HCT116 (cell line): ENCODE results near the gene MAP3K20. TPM values are rescaled to one million over a fixed set of nuclear protein-coding genes. Genes with fewer than 3 reads are reported as not detected.
A peak's percentile ranks its signal among the peaks of the same experiment; 100 is the strongest.

Experiments
- ATAC-seq: fragments of 200-7000 bp; cut with Tn5 transposase; 2 replicates; pipeline ENCODE4 v1.9.1; 2020; ENCODE audit warnings: mild to moderate bottlenecking, moderate library complexity
- BruUV-seq: library from RNA; stranded (reverse); fragments of 400-500 nt; replicated peaks from 2 replicates; lab custom pipeline; 2021; lab: Mats Ljungman, UMichigan
- CTCF ChIA-PET: fragments of 300-600 bp; sonication (Branson Sonifier 250); formaldehyde crosslinking; loops from one replicate; lab custom pipeline; 2021; ENCODE audit warnings: antibody characterized with exemption; lab: Charles Lee
- POLR2A ChIA-PET: fragments of 300-600, 350-600 bp; sonication (Branson Sonifier 250); formaldehyde crosslinking; loops from one replicate; lab custom pipeline; 2021; ENCODE audit warnings: antibody characterized with exemption; lab: Charles Lee
- RAD21 ChIA-PET, 2 experiments: fragments of 300-600 bp; sonication (Branson Sonifier 250); formaldehyde crosslinking; loops; one replicate each; lab custom pipeline; 2023; ENCODE audit warnings: low total read pairs in 2 of 2; ENCODE audit not compliant: uncharacterized antibody in 2 of 2, unreplicated experiment in 2 of 2, low non-redundant PET in 1 of 2; lab: Charles Lee
- DNase-seq: peaks from one replicate; pipeline ENCODE4 v3.0.0-alpha.2; 2010; ENCODE audit warnings: low read depth, low spot score
- H2AFZ ChIP-seq: fragments of 200-600 bp; shearing (Covaris generic), sonication (generic); 2 replicates; pipeline ENCODE4 v1.6.1; 2017; ENCODE audit warnings: low read depth, mixed run types, mixed read lengths, antibody characterized with exemption, low read length; ENCODE audit not compliant: poor library complexity, severe bottlenecking
- H3K27ac ChIP-seq: 2 replicates; pipeline ENCODE4 v1.5.1; 2012; ENCODE audit warnings: low read depth, low read length
- H3K27me3 ChIP-seq: fragments of 200-600 bp; sonication (generic); 2 replicates; pipeline ENCODE4 v1.6.1; 2016; ENCODE audit warnings: mixed run types, low read length, mixed read lengths; ENCODE audit not compliant: insufficient read depth
- H3K36me3 ChIP-seq, 2 experiments: fragments of 200-500 bp in 1 of 2; fragments of 200-600 bp in 1 of 2; sonication (Bioruptor generic) in 1 of 2; sonication (generic) in 1 of 2; 2 replicates each; pipeline versions ENCODE4 v1.5.1 to v1.6.1; 2014 to 2016; ENCODE audit warnings: low read length in 2 of 2, inconsistent platforms in 1 of 2, mixed read lengths in 1 of 2, mixed run types in 1 of 2; ENCODE audit not compliant: insufficient read depth in 2 of 2, control insufficient read depth in 1 of 2
- H3K4me1 ChIP-seq, 2 experiments: fragments of 200-600 bp in 1 of 2; sonication (generic) in 1 of 2; 2 replicates each; pipeline versions ENCODE4 v1.5.1 to v1.6.1; 2012 to 2017; ENCODE audit warnings: low read length in 2 of 2, inconsistent platforms in 1 of 2, mild to moderate bottlenecking in 1 of 2, mixed read lengths in 1 of 2, mixed run types in 1 of 2, moderate library complexity in 1 of 2; ENCODE audit not compliant: insufficient read depth in 2 of 2, control insufficient read depth in 1 of 2
- H3K4me2 ChIP-seq: fragments of 200-600 bp; sonication (generic); 2 replicates; pipeline ENCODE4 v1.6.1; 2017; ENCODE audit warnings: mixed run types, low read length, mixed read lengths
- H3K4me3 ChIP-seq, 2 experiments: fragments of 200-600 bp in 1 of 2; sonication (generic) in 1 of 2; replicated peaks in 1 of 2; 2 replicates each; pipeline ENCODE4 v1.5.1; 2011 to 2016; ENCODE audit warnings: low read length in 2 of 2, control low read depth in 1 of 2, low read depth in 1 of 2, mild to moderate bottlenecking in 1 of 2, mixed read lengths in 1 of 2, mixed run types in 1 of 2
- H3K79me2 ChIP-seq: fragments of 200-600 bp; sonication (generic); 2 replicates; pipeline ENCODE4 v1.6.1; 2017; ENCODE audit warnings: mild to moderate bottlenecking, mixed run types, low read length, moderate library complexity, mixed read lengths; ENCODE audit not compliant: insufficient read depth
- H3K9ac ChIP-seq: fragments of 200-600 bp; sonication (generic); 2 replicates; pipeline ENCODE4 v1.6.1; 2016; ENCODE audit warnings: low read length, mixed read lengths
- H3K9me2 ChIP-seq: fragments of 200-600 bp; sonication (generic), shearing (Covaris generic); 2 replicates; pipeline ENCODE4 v1.6.1; 2017; ENCODE audit warnings: mixed run types, mild to moderate bottlenecking, moderate library complexity; ENCODE audit not compliant: insufficient read depth
- H3K9me3 ChIP-seq, 2 experiments: fragments of 200-500 bp in 1 of 2; fragments of 200-600 bp in 1 of 2; sonication (Bioruptor generic) in 1 of 2; sonication (generic) in 1 of 2; 2 replicates each; pipeline ENCODE4 v1.6.1; 2014 to 2017; ENCODE audit warnings: low read length in 2 of 2, mixed read lengths in 2 of 2, inconsistent platforms in 1 of 2, low read depth in 1 of 2, mild to moderate bottlenecking in 1 of 2, mixed run types in 1 of 2, moderate library complexity in 1 of 2; ENCODE audit not compliant: control insufficient read depth in 1 of 2, insufficient read depth in 1 of 2
- H4K20me1 ChIP-seq: fragments of 200-600 bp; sonication (generic), shearing (Covaris generic); 2 replicates; pipeline ENCODE4 v1.6.1; 2017; ENCODE audit warnings: mixed run types, mild to moderate bottlenecking, moderate library complexity; ENCODE audit not compliant: insufficient read depth
- ATF3 ChIP-seq: IDR thresholded peaks from 2 replicates; pipeline ENCODE4 v1.6.1; 2012
- CEBPB ChIP-seq: IDR thresholded peaks from 2 replicates; pipeline ENCODE4 v1.6.1; 2012; ENCODE audit warnings: low read depth
- CTCF ChIP-seq, 3 experiments: fragments of 200-600 bp in 1 of 3; sonication (generic) in 1 of 3; IDR thresholded peaks in 2 of 3; conservative IDR thresholded peaks in 1 of 3; 2 replicates each; pipeline ENCODE4 v1.5.1; 2012 to 2017; ENCODE audit warnings: low read depth in 2 of 3, low read length in 2 of 3, antibody characterized with exemption in 1 of 3, borderline replicate concordance in 1 of 3, control low read depth in 1 of 3, mild to moderate bottlenecking in 1 of 3, mixed read lengths in 1 of 3, mixed run types in 1 of 3, moderate library complexity in 1 of 3; ENCODE audit not compliant: insufficient read depth in 1 of 3
- EZH2 ChIP-seq: fragments of 200-600 bp; sonication (generic); IDR thresholded peaks from 2 replicates; pipeline ENCODE4 v1.6.1; 2017; ENCODE audit warnings: antibody characterized with exemption, mixed run types
- FOSL1 ChIP-seq: IDR thresholded peaks from 2 replicates; pipeline ENCODE4 v1.6.1; 2012; ENCODE audit warnings: low read depth
- JUND ChIP-seq: IDR thresholded peaks from 2 replicates; pipeline ENCODE4 v1.6.1; 2012
- POLR2A ChIP-seq: IDR thresholded peaks from 2 replicates; pipeline ENCODE4 v1.7.0; 2011; ENCODE audit warnings: borderline replicate concordance; ENCODE audit not compliant: insufficient read depth, insufficient read length; ENCODE audit errors: extremely low read depth
- SRF ChIP-seq: IDR thresholded peaks from 2 replicates; pipeline ENCODE4 v1.6.1; 2012; ENCODE audit warnings: low read depth
- TCF7L2 ChIP-seq: IDR thresholded peaks from 2 replicates; pipeline ENCODE4 v1.7.0; 2011; ENCODE audit warnings: borderline replicate concordance, inconsistent platforms; ENCODE audit not compliant: insufficient read depth, insufficient read length; ENCODE audit errors: extremely low read depth
- ZBTB33 ChIP-seq: IDR thresholded peaks from 2 replicates; pipeline ENCODE4 v1.6.1; 2011; ENCODE audit warnings: mild to moderate bottlenecking, low read length, moderate library complexity; ENCODE audit not compliant: insufficient replicate concordance; ENCODE audit errors: extremely low read depth
- ZFX ChIP-seq: fragments of 450-650 bp; IDR thresholded peaks from 2 replicates; pipeline ENCODE4 v1.6.1; 2017
- intact Hi-C: fragments of 100-400 bp; cut with micrococcal nuclease; formaldehyde crosslinking; loops from 2 replicates; pipeline ENCODE4 v1.10.0; 2022
- total RNA-seq: library from RNA; stranded (reverse); gene quantifications from one replicate; pipeline ENCODE4 v1.2.1, GENCODE V29; 2021; ENCODE audit not compliant: unreplicated experiment

Gene MAP3K20
- total RNA-seq, 1 experiment from 2014 or later = 40.0 TPM

- RAD21 ChIA-PET = no interaction called here
- Histone ChIP-seq H3K9ac (peak overlapping the region; percentile 33), H3K4me1 (peaks cover 20 to 43% of the 10 kb centered on the region in 2 experiments), H2AFZ (peak overlapping the region; percentile 86), H3K9me3 (no peaks in the 10 kb centered on the region), H3K79me2 (no peaks in the 10 kb centered on the region), H3K36me3 (no peaks in the 10 kb centered on the region), H3K4me3 (peak overlapping the region in 1 of 2 experiments; percentile 35; a peak in 3 of 4 replicates), H3K27me3 (peaks cover 6% of the 10 kb centered on the region; the same call in 1 of the 2 replicates), H3K4me2 (peak overlapping the region; percentile 60)
- ATAC-seq = peak; percentile 58
- no TSS peak for BruUV-seq
- POLR2A ChIA-PET = interaction anchor here (0.8 kb wide), 1 partner anchor 15 kb away, joined by 3 read pairs; no protein-coding TSS in a partner anchor
- CTCF ChIA-PET = interaction anchor here (1.0 kb wide), 1 partner anchor 21 kb away, joined by 6 read pairs; no protein-coding TSS in a partner anchor
- intact Hi-C loops = no loop called here
- TF ChIP-seq JUND (no peak), SRF (no peak), FOSL1 (no peak), EZH2 (no peak), POLR2A (no peak), ZFX (no peak), ZBTB33 (no peak), ATF3 (no peak), TCF7L2 (no peak), CTCF (IDR thresholded peaks at IDR 0.05 in 2 of 3, conservative IDR thresholded peaks at IDR 0.05 in 1 of 3; ENCODE audit: borderline replicate concordance in 1 of 3, insufficient read depth in 1 of 3, low read depth in 2 of 3, low read length in 2 of 3) (no peak), CEBPB (no peak)
- TF ChIP-seq, all 23 proteins: peak for 0
- no peaks in the 10 kb centered on the region for H4K20me1 ChIP-seq
- DNase-seq = no peak
- H3K27ac ChIP-seq = peak overlapping the region; percentile 82
- H3K9me2 ChIP-seq = no peaks in the 10 kb centered on the region
Measured at GRCh38 chr2:173048522-173048896, 27.1 kb upstream of the MAP3K20 start.
